ACC112 (cell line): ENCODE data around the gene HOXA9.
A peak's percentile ranks its signal among the peaks of the same experiment; 100 is the strongest.

ENCODE experiments used
- H2AFZ ChIP-seq: fragments of 200-600 bp; sonication (generic); one replicate; pipeline ENCODE4 v1.6.0; 2017; ENCODE audit warnings: antibody characterized with exemption, low read length; ENCODE audit not compliant: unreplicated experiment
- H3K27ac ChIP-seq: fragments of 200-600 bp; sonication (generic); 2 replicates; pipeline ENCODE4 v1.5.1; 2014; ENCODE audit warnings: low read depth, mild to moderate bottlenecking, antibody characterized with exemption, low read length, moderate library complexity
- H3K27me3 ChIP-seq: fragments of 200-600 bp; sonication (generic); 2 replicates; pipeline ENCODE4 v1.6.1; 2014; ENCODE audit warnings: mild to moderate bottlenecking, antibody characterized with exemption, low read length, moderate library complexity, mixed read lengths; ENCODE audit not compliant: insufficient read depth
- H3K36me3 ChIP-seq: fragments of 200-600 bp; sonication (generic); 2 replicates; pipeline ENCODE4 v1.6.1; 2016; ENCODE audit warnings: mild to moderate bottlenecking, antibody characterized with exemption, low read length, moderate library complexity, mixed read lengths; ENCODE audit not compliant: insufficient read depth
- H3K4me1 ChIP-seq: fragments of 200-600 bp; sonication (generic); one replicate; pipeline ENCODE4 v1.6.1; 2016; ENCODE audit warnings: low read length, mixed read lengths; ENCODE audit not compliant: insufficient read depth, unreplicated experiment, control insufficient read depth
- H3K4me3 ChIP-seq: fragments of 200-600 bp; sonication (generic); 2 replicates; pipeline ENCODE4 v1.5.1; 2014; ENCODE audit warnings: mild to moderate bottlenecking, low read depth, low read length
- H3K79me2 ChIP-seq: fragments of 200-600 bp; sonication (generic); one replicate; pipeline ENCODE4 v1.6.0; 2016; ENCODE audit warnings: low read length; ENCODE audit not compliant: control insufficient read depth, unreplicated experiment, insufficient read depth

The HOXA9 gene

GRCh38 chr7:27173511-27173955, 8.2 kb upstream of the HOXA9 start:
- Histone ChIP-seq H3K4me1 (no peaks in the 10 kb centered on the region), H3K4me3 (peak overlapping the region; percentile 58), H3K27ac (no peak overlapping the region), H2AFZ (no peak overlapping the region), H3K36me3 (no peaks in the 10 kb centered on the region), H3K27me3 (peaks cover 94% of the 10 kb centered on the region), H3K79me2 (no peaks in the 10 kb centered on the region)

- peaks cover 94% of the 10 kb centered on the region for H3K27me3 ChIP-seq
- H3K4me1 ChIP-seq, result no peaks in the 10 kb centered on the region
- H3K4me3 ChIP-seq, result peak overlapping the region; percentile 58
- H2AFZ ChIP-seq, result no peak overlapping the region
- no peaks in the 10 kb centered on the region for H3K36me3 ChIP-seq
- no peak overlapping the region for H3K27ac ChIP-seq
- no peaks in the 10 kb centered on the region for H3K79me2 ChIP-seq
These were observed 7.6 kb upstream of the HOXA9 start for GRCh38 chr7:27172823-27173510.

GRCh38 chr7:27172315-27172774, 7.0 kb upstream of the HOXA9 start:
- Histone ChIP-seq H3K79me2 (no peaks in the 10 kb centered on the region), H2AFZ (no peak overlapping the region), H3K36me3 (no peaks in the 10 kb centered on the region), H3K27me3 (peaks cover 96% of the 10 kb centered on the region), H3K4me3 (peak overlapping the region; percentile 58; the same call in 1 of the 2 replicates), H3K27ac (no peak overlapping the region), H3K4me1 (no peaks in the 10 kb centered on the region)

GRCh38 chr7:27171637-27172314, 6.4 kb upstream of the HOXA9 start:
- no peak overlapping the region for H2AFZ ChIP-seq
- H3K36me3 ChIP-seq, result no peaks in the 10 kb centered on the region
- no peak overlapping the region for H3K27ac ChIP-seq
- H3K4me1 ChIP-seq, result no peaks in the 10 kb centered on the region
- H3K27me3 ChIP-seq, result peaks cover 99% of the 10 kb centered on the region
- H3K79me2 ChIP-seq, result no peaks in the 10 kb centered on the region
- H3K4me3 ChIP-seq, result no peak overlapping the region

- H3K4me1 ChIP-seq, result no peaks in the 10 kb centered on the region
- H3K36me3 ChIP-seq, result no peaks in the 10 kb centered on the region
- H3K79me2 ChIP-seq, result no peaks in the 10 kb centered on the region
- H3K27me3 ChIP-seq, result peaks cover 99% of the 10 kb centered on the region
- no peak overlapping the region for H2AFZ ChIP-seq
- H3K27ac ChIP-seq, result no peak overlapping the region
- H3K4me3 ChIP-seq, result no peak overlapping the region
These were observed 5.9 kb upstream of the HOXA9 start for GRCh38 chr7:27171325-27171636.

GRCh38 chr7:27170426-27171324, 5.3 kb upstream of the HOXA9 start:
- Histone ChIP-seq H3K27me3 (peaks cover 99% of the 10 kb centered on the region), H3K4me3 (no peak overlapping the region), H3K79me2 (no peaks in the 10 kb centered on the region), H2AFZ (no peak overlapping the region), H3K27ac (no peak overlapping the region), H3K36me3 (no peaks in the 10 kb centered on the region), H3K4me1 (no peaks in the 10 kb centered on the region)

- no peak overlapping the region for H3K27ac ChIP-seq
- H3K79me2 ChIP-seq, result no peaks in the 10 kb centered on the region
- no peaks in the 10 kb centered on the region for H3K4me1 ChIP-seq
- H3K36me3 ChIP-seq, result no peaks in the 10 kb centered on the region
- H3K27me3 ChIP-seq, result peaks cover 99% of the 10 kb centered on the region
- no peak overlapping the region for H3K4me3 ChIP-seq
- no peak overlapping the region for H2AFZ ChIP-seq
These were observed 4.5 kb upstream of the HOXA9 start for GRCh38 chr7:27169658-27170425.

- peaks cover 99% of the 10 kb centered on the region for H3K27me3 ChIP-seq
- no peak overlapping the region for H3K27ac ChIP-seq
- H3K79me2 ChIP-seq, result no peaks in the 10 kb centered on the region
- H2AFZ ChIP-seq, result no peak overlapping the region
- no peak overlapping the region for H3K4me3 ChIP-seq
- H3K36me3 ChIP-seq, result no peaks in the 10 kb centered on the region
- no peaks in the 10 kb centered on the region for H3K4me1 ChIP-seq
These were observed 3.1 kb upstream of the HOXA9 start for GRCh38 chr7:27168265-27168947.

- Histone ChIP-seq H2AFZ (no peak overlapping the region), H3K4me1 (no peaks in the 10 kb centered on the region), H3K36me3 (no peaks in the 10 kb centered on the region), H3K27ac (no peak overlapping the region), H3K27me3 (peaks cover 99% of the 10 kb centered on the region), H3K4me3 (no peak overlapping the region), H3K79me2 (no peaks in the 10 kb centered on the region)
These were observed 2.6 kb upstream of the HOXA9 start for GRCh38 chr7:27167916-27168264.
